HG03442 (cell line): ENCODE results near the gene PSD.

ENCODE experiments used
- ATAC-seq: cut with Tn5 transposase; IDR thresholded peaks from one replicate; pipeline ENCODE4 v1.9.1; 2021; ENCODE audit warnings: mild to moderate bottlenecking, moderate library complexity; ENCODE audit not compliant: unreplicated experiment

PSD gene

GRCh38 chr10:102420714-102421506 lies 2.3 kb upstream of the PSD start, which contains the start of gene FBXL15:
Gene FBXL15, plus strand, starts transcription at chr10:102420836. Its CDS starts 294 bp downstream, at chr10:102421130.
- ATAC-seq, result peak; percentile 71

- ATAC-seq, result no peak
Observed at GRCh38 chr10:102420181-102420713, 1.7 kb upstream of the PSD start.

- ATAC-seq, result no peak
Observed at GRCh38 chr10:102419269-102420180, 940 bp upstream of the PSD start.

- no peak for ATAC-seq
Observed at GRCh38 chr10:102416695-102417094, 1.9 kb downstream of the PSD start.

GRCh38 chr10:102416283-102416682 lies 2.3 kb downstream of the PSD start:
- no peak for ATAC-seq

- ATAC-seq, result no peak
Observed at GRCh38 chr10:102414749-102415148, 3.8 kb downstream of the PSD start.

- ATAC-seq, result no peak
Observed at GRCh38 chr10:102413806-102414561, 4.6 kb downstream of the PSD start.

- no peak for ATAC-seq
Observed at GRCh38 chr10:102413053-102413705, 5.4 kb downstream of the PSD start.

GRCh38 chr10:102412293-102412692 lies 6.3 kb downstream of the PSD start:
- no peak for ATAC-seq

GRCh38 chr10:102411341-102412255 lies 7.0 kb downstream of the PSD start:
- ATAC-seq, result no peak

- ATAC-seq, result no peak
Observed at GRCh38 chr10:102410429-102411073, 8.0 kb downstream of the PSD start.

- no peak for ATAC-seq
Observed at GRCh38 chr10:102409604-102410428, 8.8 kb downstream of the PSD start.

GRCh38 chr10:102408728-102409603 lies 9.6 kb downstream of the PSD start:
- ATAC-seq, result no peak

GRCh38 chr10:102408131-102408727 lies 10.4 kb downstream of the PSD start:
- ATAC-seq, result no peak

GRCh38 chr10:102407425-102408130 lies 11.0 kb downstream of the PSD start:
- no peak for ATAC-seq

- no peak for ATAC-seq
Observed at GRCh38 chr10:102406815-102407214, 11.8 kb downstream of the PSD start.
